IPS-18c (cell line): ENCODE data around the gene MPZ.
"Not testable (repeated sequence)": the region's sequence is repeated elsewhere in the genome, so short reads cannot be mapped to it uniquely, and the experiment has no call there.

Source experiments
- H3K4me3 ChIP-seq: 2 replicates; pipeline ENCODE4 v1.7.0; 2013; ENCODE audit warnings: low read depth, mild to moderate bottlenecking, low read length, moderate library complexity; ENCODE audit not compliant: insufficient read depth
- H3K9me3 ChIP-seq: one replicate; pipeline ENCODE4 v1.6.1; 2013; ENCODE audit warnings: mild to moderate bottlenecking, low read length, moderate library complexity; ENCODE audit not compliant: control insufficient read depth, insufficient read depth

MPZ gene

GRCh38 chr1:161309868-161310267 is at the start of gene MPZ:
TSS of gene MPZ (minus strand) at chr1:161309968. CDS start at chr1:161309905, 63 bp downstream.
- Histone ChIP-seq H3K4me3 (no peak within 1 kb of the TSS), H3K9me3 (no peaks in the 10 kb centered on the region)

- H3K9me3 ChIP-seq, result no peaks in the 10 kb centered on the region
- no peak overlapping the region for H3K4me3 ChIP-seq
Measured at GRCh38 chr1:161359291-161359690, 49.5 kb upstream of the MPZ start.

- Histone ChIP-seq H3K9me3 (no peaks in the 10 kb centered on the region), H3K4me3 (no peak overlapping the region)
Measured at GRCh38 chr1:161357073-161357472, 47.3 kb upstream of the MPZ start.

- Histone ChIP-seq H3K4me3 (no peak overlapping the region), H3K9me3 (no peaks in the 10 kb centered on the region)
Measured at GRCh38 chr1:161351482-161351881, 41.7 kb upstream of the MPZ start.

GRCh38 chr1:161350671-161351070 is 40.9 kb upstream of the MPZ start:
- Histone ChIP-seq H3K9me3 (no peaks in the 10 kb centered on the region), H3K4me3 (no peak overlapping the region)

- H3K9me3 ChIP-seq, result no peaks in the 10 kb centered on the region
- no peak overlapping the region for H3K4me3 ChIP-seq
Measured at GRCh38 chr1:161342821-161343220, 33.1 kb upstream of the MPZ start.

- H3K4me3 ChIP-seq, result no peak overlapping the region
- H3K9me3 ChIP-seq, result no peaks in the 10 kb centered on the region
Measured at GRCh38 chr1:161342177-161342576, 32.4 kb upstream of the MPZ start.

- Histone ChIP-seq H3K9me3 (no peaks in the 10 kb centered on the region), H3K4me3 (no peak overlapping the region)
Measured at GRCh38 chr1:161335796-161336195, 26.0 kb upstream of the MPZ start.

- no peak overlapping the region for H3K4me3 ChIP-seq
Measured at GRCh38 chr1:161333166-161333565, 23.4 kb upstream of the MPZ start.

GRCh38 chr1:161330346-161330745 is 20.6 kb upstream of the MPZ start:
- Histone ChIP-seq H3K4me3 (no peak overlapping the region), H3K9me3 (no peaks in the 10 kb centered on the region)

More at GRCh38 chr1:161333166-161333565, 23.4 kb upstream of the MPZ start:
- no peaks in the 10 kb centered on the region for H3K9me3 ChIP-seq

- Histone ChIP-seq H3K9me3 (peaks cover 2% of the 10 kb centered on the region), H3K4me3 (no peak overlapping the region)
Measured at GRCh38 chr1:161324020-161324419, 14.3 kb upstream of the MPZ start.

GRCh38 chr1:161315841-161316674 is 6.3 kb upstream of the MPZ start:
- not testable (repeated sequence) for H3K9me3 ChIP-seq, H3K4me3 ChIP-seq

GRCh38 chr1:161314201-161314981 is 4.6 kb upstream of the MPZ start, which contains the start of gene SDHC:
TSS of gene SDHC (plus strand) at chr1:161314381. CDS start at chr1:161314406, 25 bp downstream.
- Histone ChIP-seq H3K4me3 (peak within 1 kb of the TSS; percentile 93), H3K9me3 (no peaks in the 10 kb centered on the region)

- H3K4me3 ChIP-seq, result peak overlapping the region; percentile 93
- H3K9me3 ChIP-seq, result no peaks in the 10 kb centered on the region
Measured at GRCh38 chr1:161313554-161314200, 3.9 kb upstream of the MPZ start.

- no peak overlapping the region for H3K4me3 ChIP-seq
- H3K9me3 ChIP-seq, result no peaks in the 10 kb centered on the region
Measured at GRCh38 chr1:161311595-161312181, 1.9 kb upstream of the MPZ start.

- H3K4me3 ChIP-seq, result no peak overlapping the region
Measured at GRCh38 chr1:161307892-161308638, 1.7 kb downstream of the MPZ start.

More at GRCh38 chr1:161307892-161308638, 1.7 kb downstream of the MPZ start:
- no peaks in the 10 kb centered on the region for H3K9me3 ChIP-seq
